ENCODE results near the gene PSMB9.
A peak's percentile ranks its signal among the peaks of the same experiment; 100 is the strongest.

The PSMB9 gene

DNA sequence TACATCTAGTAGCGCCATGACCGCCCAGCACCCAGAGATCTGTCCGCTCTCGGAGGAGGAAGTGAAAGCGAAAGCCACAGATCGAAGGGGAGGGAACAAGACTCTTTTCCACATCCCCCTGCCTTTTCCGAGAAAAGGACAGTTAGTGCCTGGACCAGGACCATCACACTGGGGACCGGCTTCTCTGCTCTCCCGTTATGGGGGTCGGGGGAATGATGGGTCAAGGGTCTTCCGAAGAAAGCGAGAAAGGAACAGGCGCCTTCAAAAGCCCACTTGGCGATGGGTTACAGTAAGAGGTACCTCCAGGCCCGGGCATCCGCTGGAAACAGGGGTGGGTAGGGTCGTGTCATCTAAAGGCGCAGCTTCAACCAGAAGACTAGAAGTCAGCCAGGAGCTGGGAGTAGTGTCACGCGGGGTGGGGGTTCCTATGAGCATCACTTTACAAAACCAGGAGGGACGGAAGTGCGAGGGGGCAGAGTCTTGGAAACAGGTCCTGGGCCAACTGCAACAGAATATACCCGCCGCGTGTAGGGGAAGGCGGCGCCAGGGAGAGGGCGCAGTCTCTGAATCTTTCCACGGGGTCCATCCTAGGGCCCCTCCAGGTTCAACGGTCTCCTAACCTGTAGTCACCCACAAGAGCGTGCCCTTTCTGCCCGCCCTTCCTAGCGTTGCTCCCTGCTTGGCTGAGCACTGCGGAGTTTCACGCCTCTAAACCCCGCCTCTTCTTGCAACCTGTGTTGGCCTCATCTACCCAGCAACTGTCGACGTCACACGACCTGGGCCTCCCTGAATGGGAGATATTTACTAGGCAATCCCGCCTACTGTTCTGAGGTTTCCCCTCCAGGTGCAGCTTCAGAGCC, 9.8 kb upstream of the PSMB9 start, which contains the start of gene PSMB8:
Gene PSMB8 (minus strand): TSS at position 69 of the 860 bp plus-strand sequence. CDS start 51 bp downstream, at position 18.
- H3K4me3 ChIP-seq (ENCODE audit: low read length) = peak within 1 kb of the TSS; percentile 88
- DNase-seq (ENCODE audit: low read depth) = peak; percentile 86
- TF ChIP-seq, protein P1, sequence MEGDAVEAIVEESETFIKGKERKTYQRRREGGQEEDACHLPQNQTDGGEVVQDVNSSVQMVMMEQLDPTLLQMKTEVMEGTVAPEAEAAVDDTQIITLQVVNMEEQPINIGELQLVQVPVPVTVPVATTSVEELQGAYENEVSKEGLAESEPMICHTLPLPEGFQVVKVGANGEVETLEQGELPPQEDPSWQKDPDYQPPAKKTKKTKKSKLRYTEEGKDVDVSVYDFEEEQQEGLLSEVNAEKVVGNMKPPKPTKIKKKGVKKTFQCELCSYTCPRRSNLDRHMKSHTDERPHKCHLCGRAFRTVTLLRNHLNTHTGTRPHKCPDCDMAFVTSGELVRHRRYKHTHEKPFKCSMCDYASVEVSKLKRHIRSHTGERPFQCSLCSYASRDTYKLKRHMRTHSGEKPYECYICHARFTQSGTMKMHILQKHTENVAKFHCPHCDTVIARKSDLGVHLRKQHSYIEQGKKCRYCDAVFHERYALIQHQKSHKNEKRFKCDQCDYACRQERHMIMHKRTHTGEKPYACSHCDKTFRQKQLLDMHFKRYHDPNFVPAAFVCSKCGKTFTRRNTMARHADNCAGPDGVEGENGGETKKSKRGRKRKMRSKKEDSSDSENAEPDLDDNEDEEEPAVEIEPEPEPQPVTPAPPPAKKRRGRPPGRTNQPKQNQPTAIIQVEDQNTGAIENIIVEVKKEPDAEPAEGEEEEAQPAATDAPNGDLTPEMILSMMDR (conservative IDR thresholded peaks at IDR 0.05; ENCODE audit: low read depth, low read length) = peak; percentile 20

DNA sequence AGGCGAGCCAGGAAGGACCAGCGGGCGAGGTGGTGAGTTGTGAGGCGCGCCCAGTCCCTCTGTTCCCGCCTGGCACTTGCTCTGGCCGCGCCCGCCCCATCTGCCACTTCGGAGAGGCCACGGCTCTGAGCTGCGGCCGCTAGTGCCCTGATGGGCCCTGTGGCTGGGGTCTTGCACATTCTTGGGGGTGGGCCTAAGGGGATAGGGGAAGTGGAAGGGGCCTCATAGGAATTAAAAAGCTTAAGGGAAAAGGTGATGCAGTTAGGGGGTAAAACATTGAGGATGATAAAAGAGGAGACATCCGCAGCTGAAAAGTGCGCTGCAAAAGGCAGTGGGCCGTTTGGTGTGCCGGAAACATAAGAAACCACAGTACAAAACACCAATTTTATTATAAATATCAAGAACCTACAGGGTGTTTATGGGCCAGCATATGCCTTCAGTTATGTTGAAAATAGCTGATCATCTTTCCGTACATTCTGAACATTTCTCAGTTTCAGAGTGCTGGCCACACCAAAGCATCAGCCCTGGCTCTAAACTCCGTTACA, 9.1 kb upstream of the PSMB9 start:
- TF ChIP-seq, protein P1 (conservative IDR thresholded peaks at IDR 0.05; ENCODE audit: low read depth, low read length) = no peak
- DNase-seq (ENCODE audit: low read depth) = no peak
- peak overlapping the region; percentile 88 for H3K4me3 ChIP-seq (ENCODE audit: low read length)

DNA sequence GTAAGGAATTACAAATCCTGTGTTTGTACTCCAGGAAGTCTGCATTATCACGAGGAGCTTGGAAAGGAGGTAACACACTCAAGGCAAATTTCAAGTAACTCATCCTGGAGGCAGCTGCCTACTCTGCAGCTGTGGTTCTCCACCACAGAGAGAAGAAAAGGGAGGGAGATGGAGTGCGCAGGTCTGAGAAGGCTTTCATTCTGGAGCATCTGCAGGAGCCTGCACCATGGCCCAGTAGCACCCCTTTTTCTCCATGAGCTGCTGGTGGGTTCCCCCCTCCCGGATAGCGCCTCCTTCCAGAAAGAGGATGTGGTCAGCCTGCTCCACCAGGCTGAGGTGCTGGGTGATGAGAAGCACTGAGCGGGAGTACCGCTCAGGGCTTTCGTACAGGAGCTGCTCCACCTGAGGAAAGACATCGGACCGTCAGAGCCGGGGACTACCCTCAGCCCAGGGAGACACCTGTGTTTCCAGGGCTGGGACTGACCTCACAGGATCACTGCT, 8.6 kb upstream of the PSMB9 start:
- TF ChIP-seq, protein P1 (conservative IDR thresholded peaks at IDR 0.05; ENCODE audit: low read depth, low read length) = no peak
- H3K4me3 ChIP-seq (ENCODE audit: low read length) = no peak overlapping the region
- DNase-seq (ENCODE audit: low read depth) = no peak

DNA sequence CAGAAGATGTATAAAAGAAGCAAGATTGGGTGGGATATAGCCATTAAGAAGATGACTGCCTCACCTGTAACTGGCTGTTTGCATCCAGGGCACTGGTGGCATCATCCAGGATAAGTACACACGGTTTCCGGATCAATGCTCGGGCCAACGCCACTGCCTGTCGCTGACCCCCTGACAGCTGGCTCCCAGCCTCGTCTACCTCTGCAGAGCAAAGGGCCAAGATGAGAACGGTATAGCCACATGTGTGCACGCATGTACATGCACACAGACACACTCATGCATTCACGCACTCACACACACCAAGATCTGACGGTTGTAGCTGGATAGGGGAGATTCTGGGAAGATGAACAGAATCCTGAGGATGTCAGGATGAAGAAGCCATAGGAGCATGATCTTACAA, 7.0 kb upstream of the PSMB9 start:
- H3K4me3 ChIP-seq (ENCODE audit: low read length) = no peak overlapping the region
- TF ChIP-seq, protein P1 (conservative IDR thresholded peaks at IDR 0.05; ENCODE audit: low read depth, low read length) = no peak
- no peak for DNase-seq (ENCODE audit: low read depth)

DNA sequence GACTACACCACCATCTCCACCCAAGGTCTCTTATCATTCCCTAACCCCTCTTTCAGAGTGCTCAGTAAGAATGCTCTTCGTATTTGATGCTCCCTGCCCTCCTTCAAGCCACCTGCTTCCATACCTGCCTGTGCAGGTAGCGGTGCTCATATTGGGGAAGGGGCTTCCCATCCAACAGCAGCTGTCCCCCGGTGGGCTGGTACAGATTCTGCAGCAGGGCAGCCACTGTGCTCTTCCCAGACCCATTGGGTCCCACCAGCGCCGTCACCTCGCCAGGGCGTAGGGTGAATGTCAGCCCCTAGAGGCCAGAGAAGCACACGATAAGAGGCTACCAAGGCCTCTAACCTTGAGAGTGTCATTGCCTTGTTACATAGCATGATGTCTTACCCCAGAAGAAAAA, 6.2 kb upstream of the PSMB9 start:
- H3K4me3 ChIP-seq (ENCODE audit: low read length) = no peak overlapping the region
- DNase-seq (ENCODE audit: low read depth) = no peak
- TF ChIP-seq, protein P1 (conservative IDR thresholded peaks at IDR 0.05; ENCODE audit: low read depth, low read length) = no peak

DNA sequence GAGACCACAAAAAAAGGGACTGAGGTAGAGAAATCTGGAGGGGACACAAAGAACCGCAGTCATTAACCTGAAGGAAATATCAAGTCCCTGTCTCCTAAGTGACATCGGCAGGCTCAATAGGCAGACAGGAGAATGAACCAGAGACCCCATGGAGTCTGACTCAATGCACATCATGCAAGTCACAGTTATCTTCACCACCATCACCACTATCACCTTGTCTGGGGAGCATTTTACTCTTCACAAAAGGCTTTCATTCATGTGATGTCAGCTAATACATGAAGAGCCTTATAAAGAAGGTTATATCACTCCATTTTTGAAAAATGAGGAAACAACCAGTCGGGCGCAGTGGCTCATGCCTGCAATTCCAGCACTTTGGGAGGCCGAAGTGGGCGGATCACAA, 4.9 kb upstream of the PSMB9 start:
- DNase-seq (ENCODE audit: low read depth) = no peak
- no peak overlapping the region for H3K4me3 ChIP-seq (ENCODE audit: low read length)
- TF ChIP-seq, protein P1 (conservative IDR thresholded peaks at IDR 0.05; ENCODE audit: low read depth, low read length) = no peak
